ENCODE measurements around the gene WDR45B. TPM values are rescaled to one million over a fixed set of nuclear protein-coding genes. Genes with fewer than 3 reads are reported as not detected.

The WDR45B gene
- 83.2 and 111 TPM in 2 replicates for total RNA-seq
- polyA plus RNA-seq = 99.5 and 105 TPM in 2 replicates

DNA sequence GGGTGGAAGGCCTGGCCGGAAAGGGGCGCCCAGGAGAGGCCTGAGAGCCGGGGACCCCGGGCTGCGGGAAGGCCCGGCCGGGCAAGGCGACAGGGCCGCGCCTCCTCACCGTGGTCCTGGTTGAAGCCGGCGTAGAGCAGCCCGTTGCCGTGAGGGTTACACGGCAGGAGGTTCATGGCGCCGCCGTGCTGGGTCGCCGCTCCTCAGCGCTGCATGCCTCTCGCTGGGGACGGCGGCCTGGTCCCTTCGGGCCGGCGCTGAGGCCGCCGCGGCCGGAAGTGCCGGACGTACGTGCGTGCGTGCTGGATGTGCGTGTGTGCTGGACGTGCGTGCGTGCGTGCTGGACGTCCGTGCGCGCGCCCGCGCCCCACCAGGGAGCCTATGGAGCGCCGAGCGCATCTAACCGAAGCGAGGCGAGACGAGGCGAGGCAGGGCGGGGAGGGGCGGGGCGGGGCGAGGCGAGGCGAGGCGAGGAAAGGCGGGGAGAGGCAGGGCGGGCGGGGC is at the start of gene WDR45B:
Gene WDR45B, minus strand, starts transcription at position 280 of the 504 bp plus-strand sequence. Its CDS starts 104 bp downstream, at position 176.
- H3K36me3 ChIP-seq = peaks cover 12% of the 10 kb centered on the region
- TF ChIP-seq, protein P1, sequence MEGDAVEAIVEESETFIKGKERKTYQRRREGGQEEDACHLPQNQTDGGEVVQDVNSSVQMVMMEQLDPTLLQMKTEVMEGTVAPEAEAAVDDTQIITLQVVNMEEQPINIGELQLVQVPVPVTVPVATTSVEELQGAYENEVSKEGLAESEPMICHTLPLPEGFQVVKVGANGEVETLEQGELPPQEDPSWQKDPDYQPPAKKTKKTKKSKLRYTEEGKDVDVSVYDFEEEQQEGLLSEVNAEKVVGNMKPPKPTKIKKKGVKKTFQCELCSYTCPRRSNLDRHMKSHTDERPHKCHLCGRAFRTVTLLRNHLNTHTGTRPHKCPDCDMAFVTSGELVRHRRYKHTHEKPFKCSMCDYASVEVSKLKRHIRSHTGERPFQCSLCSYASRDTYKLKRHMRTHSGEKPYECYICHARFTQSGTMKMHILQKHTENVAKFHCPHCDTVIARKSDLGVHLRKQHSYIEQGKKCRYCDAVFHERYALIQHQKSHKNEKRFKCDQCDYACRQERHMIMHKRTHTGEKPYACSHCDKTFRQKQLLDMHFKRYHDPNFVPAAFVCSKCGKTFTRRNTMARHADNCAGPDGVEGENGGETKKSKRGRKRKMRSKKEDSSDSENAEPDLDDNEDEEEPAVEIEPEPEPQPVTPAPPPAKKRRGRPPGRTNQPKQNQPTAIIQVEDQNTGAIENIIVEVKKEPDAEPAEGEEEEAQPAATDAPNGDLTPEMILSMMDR (IDR thresholded peaks at IDR 0.05; ENCODE audit: low read depth, low read length) = no peak
- no peaks in the 10 kb centered on the region for H3K27me3 ChIP-seq
- H3K9me3 ChIP-seq (ENCODE audit: low read depth) = no peaks in the 10 kb centered on the region
- peak; percentile 97 to 99 for DNase-seq (ENCODE audit: low read depth in 1 of 2, low spot score in 1 of 2)
- H3K27ac ChIP-seq = peak within 1 kb of the TSS; percentile 97
- H3K4me3 ChIP-seq = peak within 1 kb of the TSS; percentile 92
- H3K4me1 ChIP-seq (ENCODE audit: low read depth) = peaks cover 6% of the 10 kb centered on the region

DNA sequence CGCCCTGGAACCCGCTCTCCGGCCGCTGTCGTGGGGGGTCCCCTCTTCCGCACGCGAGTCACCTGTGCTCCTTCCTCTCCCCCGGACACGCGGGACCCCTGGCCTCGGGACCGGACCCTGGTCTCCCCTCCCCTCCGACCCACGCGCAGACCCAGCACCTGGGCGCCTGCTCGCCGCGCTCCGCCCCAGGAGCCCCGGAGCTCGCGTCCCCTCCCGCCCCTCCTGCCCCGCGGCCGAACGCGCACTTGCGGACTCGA is 49.5 kb upstream of the WDR45B start:
- Histone ChIP-seq H3K27ac (no peak overlapping the region), H3K4me1 (ENCODE audit: low read depth) (no peaks in the 10 kb centered on the region), H3K4me3 (peak overlapping the region; percentile 85), H3K9me3 (ENCODE audit: low read depth) (no peaks in the 10 kb centered on the region), H3K27me3 (peaks cover 33% of the 10 kb centered on the region), H3K36me3 (no peaks in the 10 kb centered on the region)
- DNase-seq (ENCODE audit: low read depth in 1 of 2, low spot score in 1 of 2) = no peak
- TF ChIP-seq, protein P1 (IDR thresholded peaks at IDR 0.05; ENCODE audit: low read depth, low read length) = no peak

DNA sequence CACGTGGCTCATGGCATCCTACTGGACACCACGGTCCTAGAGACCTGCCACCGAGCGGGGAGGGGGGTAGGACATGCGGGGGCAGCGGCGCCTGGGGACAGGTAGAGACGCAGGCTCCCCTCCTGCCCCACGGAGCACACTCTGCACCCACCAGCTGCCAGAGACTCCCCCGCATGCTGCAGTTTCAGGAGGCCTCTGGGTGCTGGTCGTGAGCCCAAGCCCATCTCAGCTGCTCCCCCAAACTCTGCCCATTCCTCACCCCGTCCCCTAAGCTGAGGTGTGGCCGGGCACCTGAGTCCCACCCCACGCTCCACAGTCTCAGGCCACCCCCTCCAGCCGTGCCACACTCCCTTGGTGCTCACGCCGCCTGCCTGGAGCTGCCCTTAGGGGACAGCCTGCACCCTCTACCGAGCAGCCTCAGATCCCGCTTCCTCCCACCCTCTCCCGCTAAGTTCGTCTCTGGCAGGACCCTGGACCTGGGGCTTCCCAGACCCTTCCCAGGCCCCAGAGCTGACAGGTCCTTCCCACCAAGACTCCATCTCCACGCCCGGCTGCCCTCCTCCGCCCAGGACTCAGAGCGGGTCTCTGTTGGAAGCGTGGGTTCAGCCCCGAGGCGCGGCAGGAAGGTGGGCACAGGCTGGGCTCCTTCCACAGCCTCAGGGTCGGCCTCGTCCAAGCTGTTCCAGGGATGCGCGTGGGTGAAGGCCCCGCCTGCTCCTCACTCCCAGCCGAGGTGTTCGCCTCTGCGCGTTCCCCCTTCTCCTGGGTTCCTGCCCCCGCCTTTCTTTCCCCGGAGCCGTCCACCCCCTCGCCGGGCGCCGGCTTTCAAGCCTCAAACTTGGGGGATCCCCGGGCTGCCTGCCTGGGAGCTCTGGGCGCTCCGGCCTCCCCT is 48.9 kb upstream of the WDR45B start:
- Histone ChIP-seq H3K27ac (no peak overlapping the region), H3K27me3 (peaks cover 33% of the 10 kb centered on the region), H3K9me3 (ENCODE audit: low read depth) (no peaks in the 10 kb centered on the region), H3K36me3 (no peaks in the 10 kb centered on the region), H3K4me3 (peak overlapping the region; percentile 85), H3K4me1 (ENCODE audit: low read depth) (no peaks in the 10 kb centered on the region)
- no peak for DNase-seq (ENCODE audit: low read depth in 1 of 2, low spot score in 1 of 2)
- TF ChIP-seq, protein P1 (IDR thresholded peaks at IDR 0.05; ENCODE audit: low read depth, low read length) = no peak

DNA sequence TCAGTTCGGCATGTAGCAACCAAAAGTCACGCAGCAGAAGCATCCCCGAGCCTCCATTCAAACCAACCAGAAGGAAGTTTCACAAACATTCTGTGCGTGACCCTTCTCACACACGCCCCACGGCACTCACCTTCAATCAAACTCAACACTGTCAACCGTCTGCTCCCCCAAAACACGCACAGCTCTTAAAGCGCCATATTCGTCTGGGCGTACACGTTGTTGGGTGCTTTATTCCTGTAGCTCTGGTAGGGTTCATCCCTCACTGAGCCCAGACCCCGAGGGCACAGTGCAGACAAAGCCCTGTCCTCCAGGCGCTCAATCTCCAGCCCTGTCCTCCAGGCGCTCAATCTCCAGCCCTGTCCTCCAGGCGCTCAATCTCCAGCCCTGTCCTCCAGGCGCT is 48.0 kb upstream of the WDR45B start:
- Histone ChIP-seq H3K27me3 (peaks cover 33% of the 10 kb centered on the region), H3K4me1 (ENCODE audit: low read depth) (no peaks in the 10 kb centered on the region), H3K36me3 (no peaks in the 10 kb centered on the region), H3K27ac (no peak overlapping the region), H3K4me3 (no peak overlapping the region), H3K9me3 (ENCODE audit: low read depth) (no peaks in the 10 kb centered on the region)
- TF ChIP-seq, protein P1 (IDR thresholded peaks at IDR 0.05; ENCODE audit: low read depth, low read length) = no peak
- DNase-seq (ENCODE audit: low read depth in 1 of 2, low spot score in 1 of 2) = no peak

DNA sequence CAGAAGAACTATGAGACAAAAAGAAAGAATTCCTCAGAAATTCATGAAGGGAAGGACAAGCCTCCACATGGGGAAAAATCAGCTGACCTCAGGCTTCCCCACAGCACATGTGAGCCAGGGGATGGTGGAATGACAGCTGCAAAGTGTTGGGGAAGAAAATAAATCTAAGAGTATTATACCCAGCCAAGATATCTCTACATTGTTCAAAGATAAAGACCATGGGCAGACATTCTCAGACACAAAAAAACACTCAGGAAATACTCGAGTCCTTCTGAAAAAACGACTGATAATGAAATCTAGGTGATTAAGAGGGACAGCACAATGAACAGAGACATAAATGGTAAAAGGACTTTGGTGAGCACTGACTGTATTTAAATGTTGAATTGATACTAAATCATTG is 46.4 kb upstream of the WDR45B start:
- Histone ChIP-seq H3K4me1 (ENCODE audit: low read depth) (no peaks in the 10 kb centered on the region), H3K27me3 (peaks cover 27% of the 10 kb centered on the region), H3K9me3 (ENCODE audit: low read depth) (no peaks in the 10 kb centered on the region), H3K27ac (no peak overlapping the region), H3K4me3 (no peak overlapping the region), H3K36me3 (no peaks in the 10 kb centered on the region)
- TF ChIP-seq, protein P1 (IDR thresholded peaks at IDR 0.05; ENCODE audit: low read depth, low read length) = no peak
- no peak for DNase-seq (ENCODE audit: low read depth in 1 of 2, low spot score in 1 of 2)
